GM12878 (cell line): ENCODE data around the gene SRRM5. TPM values are rescaled to one million over a fixed set of nuclear protein-coding genes. Genes with fewer than 3 reads are reported as not detected.

ENCODE experiments used
- ATAC-seq: fragments of 200-7000 bp; cut with Tn5 transposase; 3 replicates; pipeline ENCODE4 v1.9.1; 2020; ENCODE audit warnings: mild to moderate bottlenecking, moderate library complexity
- BruUV-seq: library from RNA; stranded (reverse); fragments of 400-500 nt; replicated peaks from 2 replicates; lab custom pipeline; 2021; lab: Mats Ljungman, UMichigan
- CTCF ChIA-PET: fragments of 300-600 bp; sonication (Branson Sonifier 250); formaldehyde crosslinking; extraction: SDS; loops from one replicate; lab custom pipeline; 2021; ENCODE audit warnings: inconsistent platforms; lab: Yijun Ruan, JAX
- POLR2A ChIA-PET: fragments of 350-600 bp; formaldehyde crosslinking; extraction: SDS; loops from one replicate; lab custom pipeline; 2021; ENCODE audit warnings: inconsistent platforms; lab: Charles Lee
- RAD21 ChIA-PET: fragments of 300-600 bp; sonication (Branson Sonifier 250); formaldehyde crosslinking; loops from one replicate; lab custom pipeline; 2023; ENCODE audit warnings: antibody characterized with exemption; ENCODE audit not compliant: unreplicated experiment; lab: Charles Lee
- SMC1A ChIA-PET: fragments of 300-600 bp; sonication (Branson Sonifier 250); formaldehyde crosslinking; loops from one replicate; lab custom pipeline; 2023; ENCODE audit not compliant: unreplicated experiment, uncharacterized antibody; lab: Charles Lee
- DNase-seq: peaks from one replicate; pipeline ENCODE4 v3.0.0-alpha.2; 2011; ENCODE audit warnings: low read depth, low spot score
- FAIRE-seq: peaks from 3 replicates; lab custom pipeline; 2011; peaks lifted over from hg19 to GRCh38; lab: Jason Lieb, UNC
- H2AFZ ChIP-seq: 2 replicates; pipeline ENCODE4 v1.6.0; 2011; ENCODE audit warnings: low read depth, low read length, control low read depth; ENCODE audit not compliant: control insufficient read depth
- H3K27ac ChIP-seq: 2 replicates; pipeline ENCODE4 v1.5.1; 2011; ENCODE audit warnings: control low read depth; ENCODE audit not compliant: control insufficient read depth, insufficient read depth
- H3K27me3 ChIP-seq, 2 experiments: replicated peaks in 1 of 2; 2 replicates each; pipeline versions ENCODE4 v1.6.0 to v1.6.1; 2011; ENCODE audit warnings: low read length in 1 of 2; ENCODE audit not compliant: control insufficient read depth in 2 of 2, insufficient read depth in 2 of 2
- H3K36me3 ChIP-seq, 2 experiments: 2 replicates each; pipeline ENCODE4 v1.5.1; 2011; ENCODE audit warnings: low read length in 1 of 2; ENCODE audit not compliant: control insufficient read depth in 2 of 2, insufficient read depth in 2 of 2
- H3K4me1 ChIP-seq: 2 replicates; pipeline ENCODE4 v1.6.1; 2011; ENCODE audit warnings: mild to moderate bottlenecking, low read length, moderate library complexity, mixed read lengths; ENCODE audit not compliant: control insufficient read depth, insufficient read depth
- H3K4me2 ChIP-seq: 2 replicates; pipeline ENCODE4 v1.6.0; 2011; ENCODE audit warnings: control low read depth; ENCODE audit not compliant: control insufficient read depth, insufficient read depth
- H3K4me3 ChIP-seq: fragments of 200-600 bp; sonication (generic); 2 replicates; pipeline ENCODE4 v1.5.1; 2016
- H3K79me2 ChIP-seq: 2 replicates; pipeline ENCODE4 v1.6.0; 2011; ENCODE audit warnings: low read length; ENCODE audit not compliant: control insufficient read depth, insufficient read depth
- H3K9ac ChIP-seq: 2 replicates; pipeline ENCODE4 v1.8.0; 2011; ENCODE audit warnings: low read length, control low read depth, mixed read lengths; ENCODE audit not compliant: control insufficient read depth, insufficient read depth
- H3K9me3 ChIP-seq: replicated peaks from 3 replicates; pipeline ENCODE4 v1.5.1; 2011; ENCODE audit warnings: mild to moderate bottlenecking, low read length; ENCODE audit not compliant: control insufficient read depth, insufficient read depth
- H4K20me1 ChIP-seq: 2 replicates; pipeline ENCODE4 v1.6.0; 2011; ENCODE audit not compliant: control insufficient read depth, insufficient read depth
- CBX3 ChIP-seq: fragments of 200-600 bp; sonication (generic); IDR thresholded peaks from 2 replicates; pipeline ENCODE4 v1.6.1; 2016; ENCODE audit warnings: low read depth, borderline replicate concordance
- CREB1 ChIP-seq: IDR thresholded peaks from 2 replicates; pipeline ENCODE4 v1.6.1; 2012; ENCODE audit warnings: low read depth, mild to moderate bottlenecking, inconsistent platforms
- SPI1 ChIP-seq: IDR thresholded peaks from 2 replicates; pipeline ENCODE4 v1.6.1; 2011; ENCODE audit warnings: low read depth, mild to moderate bottlenecking, low read length, moderate library complexity, borderline replicate concordance; ENCODE audit not compliant: insufficient read depth
- ZBTB4 ChIP-seq: fragments of 450-650 bp; formaldehyde crosslinking; IDR thresholded peaks from 2 replicates; pipeline ENCODE4 v1.4.0; 2022; ENCODE audit warnings: mild to moderate bottlenecking, moderate library complexity
- ZNF217 ChIP-seq: fragments of 450-650 bp; IDR thresholded peaks from 2 replicates; pipeline ENCODE4 v1.6.1; 2017; ENCODE audit warnings: antibody characterized with exemption, mild to moderate bottlenecking
- WGBS: methylation state at CpG from one replicate; pipeline ENCODE4 v1.1.6; 2016; ENCODE audit warnings: low lambda C conversion rate; ENCODE audit not compliant: insufficient replicate concordance, insufficient coverage; ENCODE audit errors: missing lambda C conversion rate; 5-methylcytosine and 5-hydroxymethylcytosine counted together
- in situ Hi-C: fragments of 300-500 bp; cut with MboI; formaldehyde crosslinking; loops from 9 replicates; pipeline ENCODE4 v1.14.3; 2018; ENCODE audit warnings: mixed read lengths
- intact Hi-C: fragments of 100-400 bp; cut with micrococcal nuclease; formaldehyde crosslinking; loops from one replicate; pipeline ENCODE4 v1.14.2; 2022; ENCODE audit not compliant: unreplicated experiment
- polyA plus RNA-seq, 11 experiments: library from polyadenylated mRNA; depleted of rRNA in 4 of 11; unstranded in 6 of 11; stranded (reverse) in 5 of 11; fragments of >200 nt; fragmentation: Nextera tagmentation in 4 of 11; fragmentation: Illumina TruSeq in 1 of 11; extraction: Ambion mirVana in 4 of 11; extraction: Trizol in 1 of 11; gene quantifications; 1 replicate in 1 of 11; 2 replicates in 10 of 11; pipeline versions ENCODE4 v1.2.1 to v1.2.3, GENCODE V29; 2011 to 2016; ENCODE audit warnings: inconsistent platforms in 2 of 11, missing spikeins in 2 of 11, low read depth in 1 of 11
- total RNA-seq, 4 experiments: library from RNA; depleted of rRNA in 3 of 4; stranded (reverse); fragments of >200 nt in 3 of 4; fragmentation: Illumina TruSeq in 1 of 4; extraction: Trizol in 1 of 4; gene quantifications; 2 replicates each; pipeline versions ENCODE4 v1.2.1 to v1.2.3, GENCODE V29; 2013 to 2021

SRRM5 gene
- total and polyA plus RNA-seq, 10 of the 15 experiments (the other 5 are each of a cell fraction or from before 2014, with no cell fraction given), result 0.06 to 0.38 (median 0.24) TPM; not detected in 2

GRCh38 chr19:43642531-43642930 is 30.6 kb downstream of the SRRM5 start:
- no peak for TF ChIP-seq ZNF217
- no peak for TF ChIP-seq CREB1
- no peak for TF ChIP-seq ZBTB4 (CRISPR knock-in tag)
- no peak for TF ChIP-seq CBX3
- no peak for TF ChIP-seq SPI1
- ChIA-PET POLR2A (no interaction called here), RAD21 (no interaction called here), CTCF (interaction anchor here (0.6 kb wide), 2 partner anchors 8 to 16 kb away, joined by 3 read pairs; no protein-coding TSS in a partner anchor), SMC1A (interaction anchor here (1.5 kb wide), 1 partner anchor 87 kb away, joined by 3 read pairs; no protein-coding TSS in a partner anchor)
- peaks cover 5% of the 10 kb centered on the region for H3K4me1 ChIP-seq
- H3K27me3 ChIP-seq, result peaks cover 9 to 16% of the 10 kb centered on the region in 2 experiments
- FAIRE-seq (no peak), ATAC-seq (no peak), DNase-seq (no peak)
- no TSS peak for BruUV-seq
- no peak overlapping the region for H3K4me2 ChIP-seq
- no peaks in the 10 kb centered on the region for H3K79me2 ChIP-seq
- in situ Hi-C loops, result no loop called here
- H3K4me3 ChIP-seq, result no peak overlapping the region
- H3K9ac ChIP-seq, result no peak overlapping the region
- H2AFZ ChIP-seq, result no peak overlapping the region
- WGBS, result 15% methylated on average over 4 of the region's 4 CpGs
- H3K36me3 ChIP-seq, result no peaks in the 10 kb centered on the region
- no peaks in the 10 kb centered on the region for H4K20me1 ChIP-seq
- H3K9me3 ChIP-seq, result no peaks in the 10 kb centered on the region; the same call in 1 of the 3 replicates
- H3K27ac ChIP-seq, result no peak overlapping the region
- intact Hi-C loops, result no loop called here
